NT2/D1 (cell line): ENCODE data around the gene AK9.

Source experiments
- DNase-seq: peaks from one replicate; pipeline ENCODE4 v3.0.0-alpha.2; 2011; ENCODE audit warnings: low read depth, low spot score
- H3K27me3 ChIP-seq: 2 replicates; pipeline ENCODE4 v1.6.0; 2011; ENCODE audit warnings: mild to moderate bottlenecking; ENCODE audit not compliant: insufficient read length, insufficient read depth
- H3K36me3 ChIP-seq: 2 replicates; pipeline ENCODE4 v1.6.1; 2011; ENCODE audit warnings: mild to moderate bottlenecking, low read length, mixed read lengths; ENCODE audit not compliant: insufficient read depth, insufficient read length
- H3K4me1 ChIP-seq: 2 replicates; pipeline ENCODE4 v1.5.1; 2011; ENCODE audit not compliant: insufficient read depth, insufficient read length
- H3K4me3 ChIP-seq: 2 replicates; pipeline ENCODE4 v1.5.1; 2011; ENCODE audit warnings: low read depth; ENCODE audit not compliant: insufficient read length
- H3K9ac ChIP-seq: 2 replicates; pipeline ENCODE4 v1.6.0; 2011; ENCODE audit warnings: low read depth; ENCODE audit not compliant: insufficient read length
- H3K9me3 ChIP-seq: 2 replicates; pipeline ENCODE4 v1.5.1; 2011; ENCODE audit warnings: mild to moderate bottlenecking, low read length; ENCODE audit not compliant: insufficient read depth
- SUZ12 ChIP-seq: IDR thresholded peaks from 2 replicates; pipeline ENCODE4 v1.6.1; 2011; ENCODE audit not compliant: insufficient read length, insufficient read depth; ENCODE audit errors: extremely low read depth
- YY1 ChIP-seq: IDR thresholded peaks from 2 replicates; pipeline ENCODE4 v1.6.1; 2011; ENCODE audit not compliant: insufficient read length, insufficient read depth
- ZNF274 ChIP-seq: IDR thresholded peaks from 2 replicates; pipeline ENCODE4 v1.6.1; 2011; ENCODE audit warnings: mild to moderate bottlenecking, low read depth, low read length

The AK9 gene

DNA sequence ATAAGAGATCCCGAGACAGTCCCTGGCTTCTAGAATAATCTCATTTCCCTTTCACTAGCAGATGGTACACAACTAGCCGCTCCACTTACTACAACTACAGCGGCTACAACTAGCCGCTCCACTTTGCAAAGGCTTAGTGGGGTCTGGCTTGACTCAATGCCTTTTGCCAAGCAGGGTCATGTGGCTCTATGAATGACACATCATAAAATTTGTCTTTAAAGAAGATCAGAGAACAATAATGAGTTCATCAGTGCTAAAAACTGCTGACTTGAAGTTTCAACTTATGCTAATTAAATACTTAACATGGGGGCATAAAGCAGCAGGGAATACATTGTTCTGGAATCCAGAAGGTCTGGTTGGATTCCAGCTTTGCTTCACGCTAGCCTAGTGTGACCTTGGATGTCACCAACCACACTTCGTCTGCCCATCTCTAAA, 233.4 kb downstream of the AK9 start:
- DNase-seq, result no peak
- Histone ChIP-seq H3K4me3 (no peak overlapping the region), H3K36me3 (peaks cover 27% of the 10 kb centered on the region), H3K4me1 (peaks cover 14% of the 10 kb centered on the region), H3K9ac (no peak overlapping the region), H3K9me3 (no peaks in the 10 kb centered on the region), H3K27me3 (no peaks in the 10 kb centered on the region)
- TF ChIP-seq ZNF274 (no peak), SUZ12 (no peak), YY1 (no peak)

DNA sequence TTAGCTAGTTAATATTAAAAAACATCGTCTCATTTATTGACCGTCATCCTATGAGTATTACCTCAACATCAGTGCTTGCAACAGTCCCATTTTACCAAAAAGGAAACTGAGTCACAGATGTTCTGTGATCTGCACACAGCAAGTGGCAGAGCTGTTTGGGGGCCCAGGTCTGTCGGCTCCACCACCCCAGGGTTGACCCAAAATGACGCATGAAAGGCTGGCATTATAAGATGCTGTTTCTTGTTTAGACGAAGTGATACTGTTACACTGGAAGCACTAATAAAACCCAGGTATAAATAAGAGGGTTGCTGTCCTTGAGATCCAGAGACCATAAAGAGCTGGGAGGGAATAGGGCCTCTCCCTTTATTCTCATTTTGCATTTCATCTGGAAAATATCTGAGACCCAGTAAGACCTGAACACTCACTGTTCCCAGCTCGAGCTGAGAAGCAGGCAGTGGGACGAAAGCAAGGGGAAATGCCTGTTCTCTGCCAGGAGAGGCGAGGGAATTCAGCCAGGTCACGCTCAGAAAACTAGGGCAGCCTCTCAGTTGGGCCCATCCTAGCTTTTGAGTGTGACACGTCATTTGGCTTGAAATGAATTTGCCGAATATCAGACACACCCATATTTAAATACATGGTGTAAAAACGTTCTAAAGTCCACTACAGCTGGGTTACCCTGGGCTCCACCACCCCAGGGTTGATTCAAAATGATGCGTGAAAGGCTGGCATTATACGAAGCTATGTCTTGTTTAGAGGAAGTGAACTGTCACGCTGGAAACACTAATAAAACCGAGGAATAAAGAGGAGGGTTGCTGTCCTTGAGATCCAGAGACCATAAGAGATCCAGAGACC, 234.1 kb downstream of the AK9 start:
- DNase-seq, result no peak
- Histone ChIP-seq H3K9ac (peak overlapping the region; percentile 80), H3K36me3 (peaks cover 27% of the 10 kb centered on the region), H3K4me3 (peak overlapping the region; percentile 70), H3K4me1 (peaks cover 14% of the 10 kb centered on the region), H3K27me3 (no peaks in the 10 kb centered on the region), H3K9me3 (no peaks in the 10 kb centered on the region)
- no peak for TF ChIP-seq YY1
- no peak for TF ChIP-seq SUZ12
- TF ChIP-seq ZNF274, result no peak

DNA sequence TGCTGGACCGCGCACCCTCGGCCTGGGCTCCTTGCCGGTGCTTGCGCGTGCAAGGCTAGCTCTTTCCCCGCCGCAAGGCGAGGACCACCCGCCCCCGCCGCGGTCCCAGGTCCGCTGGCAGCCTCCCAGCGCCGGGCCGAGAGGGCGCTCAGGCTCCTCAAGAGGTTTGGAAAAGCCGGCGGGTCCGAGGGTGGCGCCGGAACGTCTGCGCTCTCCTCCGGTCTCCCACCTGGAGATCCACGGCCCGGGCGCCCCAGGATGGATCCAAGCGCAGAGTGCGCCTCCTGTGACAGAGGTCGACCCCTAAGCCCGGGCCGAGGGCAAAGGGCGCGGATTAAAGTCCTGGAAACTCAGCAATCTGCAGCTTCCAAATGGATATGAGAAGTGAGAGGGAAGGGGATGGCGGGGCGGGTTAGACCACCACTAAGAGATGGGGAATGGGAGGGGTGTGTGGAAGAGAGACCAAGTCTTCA, 234.9 kb downstream of the AK9 start:
- DNase-seq, result no peak
- H3K9ac ChIP-seq, result peak overlapping the region; percentile 80

DNA sequence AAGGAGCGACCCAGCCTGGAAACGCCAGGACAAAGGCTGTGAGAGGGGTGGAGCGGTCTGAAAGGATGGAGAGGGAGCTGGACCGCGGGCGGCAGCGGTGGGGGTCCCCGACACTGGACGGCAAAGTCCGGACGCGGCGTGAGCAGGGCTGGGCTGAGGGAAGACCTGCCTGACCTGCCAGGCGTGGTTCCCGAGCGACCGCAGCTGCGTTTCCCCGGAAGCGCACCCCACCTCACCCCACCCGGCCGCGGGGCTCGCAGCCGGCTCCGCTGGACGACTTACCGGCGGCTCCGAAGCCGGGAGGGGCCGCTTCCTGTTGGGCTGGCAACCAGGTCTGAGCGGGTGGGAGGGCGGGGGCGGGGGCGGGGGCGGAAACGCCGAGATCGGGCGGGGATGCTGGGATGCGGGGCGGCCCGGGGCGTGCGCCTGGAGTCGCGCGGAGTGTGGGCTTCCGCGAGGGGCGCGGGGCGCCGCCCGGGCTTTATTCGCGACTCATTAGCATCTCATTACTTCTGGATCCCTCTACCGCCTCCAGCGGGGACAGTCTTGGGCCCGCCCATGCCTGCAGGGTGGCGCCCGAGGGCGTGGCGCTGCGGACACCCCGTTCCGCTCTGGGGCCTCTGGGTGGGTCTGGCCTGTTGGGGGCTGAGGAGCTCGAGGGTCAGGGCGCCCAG, 235.4 kb downstream of the AK9 start, which contains the start of gene MICAL1:
MICAL1 (minus strand) TSS at position 336 of the 674 bp plus-strand sequence. CDS start 1,576 bp downstream, outside the sequence.
- peak; percentile 9 for DNase-seq
- Histone ChIP-seq H3K9me3 (no peaks in the 10 kb centered on the region), H3K4me1 (peaks cover 14% of the 10 kb centered on the region), H3K27me3 (no peaks in the 10 kb centered on the region), H3K36me3 (peaks cover 29% of the 10 kb centered on the region), H3K9ac (peak within 1 kb of the TSS; percentile 94), H3K4me3 (peak within 1 kb of the TSS; percentile 81)
- TF ChIP-seq YY1 (no peak), SUZ12 (no peak), ZNF274 (no peak)

More for the DNA sequence above, 234.9 kb downstream of the AK9 start:
- Histone ChIP-seq H3K4me1 (peaks cover 14% of the 10 kb centered on the region), H3K27me3 (no peaks in the 10 kb centered on the region), H3K36me3 (peaks cover 27% of the 10 kb centered on the region), H3K9me3 (no peaks in the 10 kb centered on the region), H3K4me3 (peak overlapping the region; percentile 70)
- no peak for TF ChIP-seq SUZ12
- no peak for TF ChIP-seq YY1
- TF ChIP-seq ZNF274, result no peak

DNA sequence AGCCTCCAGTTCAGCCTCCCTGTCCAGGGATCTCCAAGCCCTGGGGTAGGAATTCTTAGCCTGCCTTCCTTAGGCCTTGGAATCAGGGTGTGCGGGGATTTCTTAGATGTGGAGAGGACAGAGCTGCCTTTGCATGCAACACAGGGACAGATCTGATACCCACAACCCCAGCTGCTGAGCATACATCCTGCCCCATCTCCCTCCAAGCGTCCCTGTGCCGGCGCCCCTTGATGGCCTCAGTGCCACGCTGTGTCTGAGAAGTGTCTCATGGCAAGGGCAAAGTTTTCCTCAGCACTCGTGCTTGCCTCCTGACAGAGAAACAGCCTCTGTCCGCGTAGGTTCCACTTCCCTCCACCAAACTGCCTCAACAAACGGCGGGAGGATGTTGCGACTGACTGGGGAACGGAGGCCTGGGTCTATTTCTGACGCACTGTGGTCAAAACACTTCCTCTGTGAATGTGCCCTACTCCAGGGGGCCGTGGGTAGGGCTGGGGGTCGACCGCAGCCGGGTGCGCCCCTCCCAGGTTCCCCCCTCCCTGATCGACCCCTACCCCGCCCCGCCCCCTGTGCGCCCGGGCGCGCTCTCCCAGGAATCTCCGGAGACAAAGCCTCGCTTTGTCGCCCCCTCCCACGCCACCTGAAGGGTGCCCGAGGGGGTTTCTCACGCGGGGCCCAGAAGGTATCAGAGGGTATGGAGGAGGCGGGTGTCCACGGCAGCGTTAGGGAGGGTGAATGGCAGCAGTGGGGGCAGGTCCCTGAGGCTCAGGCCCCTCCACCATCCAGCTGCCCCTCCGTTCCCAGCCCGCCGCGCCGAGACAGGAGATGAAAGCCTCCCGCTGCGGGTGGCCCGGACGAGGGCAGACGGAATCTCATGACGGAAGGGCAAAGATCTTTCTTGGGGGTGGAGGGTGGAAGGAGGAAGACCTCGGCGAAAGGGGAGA, 236.2 kb downstream of the AK9 start:
- Histone ChIP-seq H3K4me1 (peaks cover 14% of the 10 kb centered on the region), H3K9me3 (no peaks in the 10 kb centered on the region), H3K36me3 (peaks cover 37% of the 10 kb centered on the region), H3K4me3 (peak overlapping the region; percentile 81), H3K27me3 (no peaks in the 10 kb centered on the region), H3K9ac (peak overlapping the region; percentile 94)
- no peak for TF ChIP-seq YY1
- no peak for TF ChIP-seq ZNF274
- no peak for TF ChIP-seq SUZ12
- peak; percentile 5 for DNase-seq

DNA sequence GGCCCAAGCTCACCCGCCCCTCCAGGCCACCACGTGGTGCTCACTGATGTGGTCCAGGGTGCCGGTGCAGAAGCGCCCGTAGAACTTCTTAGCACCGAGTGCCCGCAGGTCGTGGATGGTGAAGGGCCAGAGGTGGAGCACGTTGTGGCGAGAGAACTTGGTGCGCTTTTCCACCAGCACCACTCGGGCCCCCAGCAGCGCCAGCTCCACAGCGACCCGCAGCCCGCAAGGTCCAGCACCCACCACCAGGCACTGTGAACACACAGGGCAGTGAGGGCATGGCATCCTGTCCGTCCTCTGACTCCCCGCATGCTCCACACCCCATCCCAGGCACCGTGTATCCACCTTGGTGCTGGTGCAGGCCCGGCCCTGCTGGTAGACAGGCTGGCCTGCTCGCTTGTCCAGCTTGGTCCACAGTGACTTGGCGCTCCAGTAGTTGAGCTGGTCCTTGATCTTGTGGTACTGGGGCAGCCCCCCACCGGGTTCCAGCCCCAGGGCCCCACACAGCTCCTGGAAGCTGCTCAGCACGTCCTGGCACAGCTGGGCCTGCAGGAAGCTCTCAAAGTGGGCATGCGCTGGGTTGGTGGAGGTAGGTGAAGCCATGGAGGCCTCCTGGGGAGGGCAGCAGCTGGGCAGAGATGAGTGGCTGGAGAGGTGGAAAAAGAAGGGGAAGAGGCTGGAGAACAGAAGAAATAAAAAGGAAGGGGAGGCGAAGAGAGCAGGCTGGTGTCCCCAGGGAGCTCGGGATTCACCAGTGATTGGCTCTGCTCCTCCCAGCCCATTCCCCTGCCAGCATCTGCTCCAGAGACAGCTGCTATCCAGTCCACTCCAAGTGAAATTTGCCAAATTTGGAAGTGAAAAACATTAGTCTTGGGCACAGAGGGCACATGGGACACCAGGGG, 237.2 kb downstream of the AK9 start:
- TF ChIP-seq YY1, result no peak
- TF ChIP-seq ZNF274, result no peak
- no peak for TF ChIP-seq SUZ12
- no peak for DNase-seq
- H3K9ac ChIP-seq, result peak overlapping the region; percentile 67
- H3K9me3 ChIP-seq, result no peaks in the 10 kb centered on the region
- H3K4me3 ChIP-seq, result no peak overlapping the region
- H3K4me1 ChIP-seq, result peaks cover 14% of the 10 kb centered on the region
- peaks cover 45% of the 10 kb centered on the region for H3K36me3 ChIP-seq
- no peaks in the 10 kb centered on the region for H3K27me3 ChIP-seq
